G401 (cell line): ENCODE data around the gene BECN2. TPM values are rescaled to one million over a fixed set of nuclear protein-coding genes. Genes with fewer than 3 reads are reported as not detected.

Source experiments
- total RNA-seq: library from RNA; depleted of rRNA; stranded (reverse); fragments of >200 nt; shearing (Covaris generic); gene quantifications from 2 replicates; pipeline ENCODE4 v1.2.3, GENCODE V29; 2014; rRNA removed

BECN2 gene
- total RNA-seq, 1 experiment from 2014 or later = not detected

Other genes with a start within 250 kb of the BECN2 start
- 29.7 and 46.2 TPM in 2 replicates for gene EXO1, start 109.6 kb upstream of the BECN2 start, total RNA-seq
- 0.17 and 0.37 TPM in 2 replicates for gene MAP1LC3C, start 41.3 kb downstream of the BECN2 start, total RNA-seq